Colon (tissue), 2 donors: ENCODE measurements around the gene ZNF79.

Source experiments
- FAIRE-seq: peaks from 2 replicates; lab custom pipeline; 2012; peaks lifted over from hg19 to GRCh38; lab: Jason Lieb, UNC
- donor health status: control.
- donor health status: control.

ZNF79 gene

DNA sequence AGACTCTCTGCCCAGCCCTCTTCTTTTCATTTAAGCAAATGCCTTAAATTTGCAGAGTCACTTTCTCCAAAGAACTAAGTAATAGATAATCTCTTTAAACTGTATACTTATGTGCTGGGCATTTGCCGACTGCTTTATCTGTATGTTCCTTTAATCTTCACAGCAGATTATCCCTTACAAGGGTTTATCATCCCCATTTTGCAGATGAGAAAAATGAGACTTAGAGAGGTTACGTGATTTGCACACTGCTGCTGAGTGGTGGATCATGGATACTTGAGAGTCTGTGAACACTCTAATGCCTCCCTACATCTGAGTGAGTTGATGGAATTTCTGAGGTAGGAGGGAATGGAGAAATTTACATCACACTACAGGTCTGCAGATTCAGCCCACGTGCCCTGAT is 4.2 kb downstream of the ZNF79 start:
- FAIRE-seq = no peak

DNA sequence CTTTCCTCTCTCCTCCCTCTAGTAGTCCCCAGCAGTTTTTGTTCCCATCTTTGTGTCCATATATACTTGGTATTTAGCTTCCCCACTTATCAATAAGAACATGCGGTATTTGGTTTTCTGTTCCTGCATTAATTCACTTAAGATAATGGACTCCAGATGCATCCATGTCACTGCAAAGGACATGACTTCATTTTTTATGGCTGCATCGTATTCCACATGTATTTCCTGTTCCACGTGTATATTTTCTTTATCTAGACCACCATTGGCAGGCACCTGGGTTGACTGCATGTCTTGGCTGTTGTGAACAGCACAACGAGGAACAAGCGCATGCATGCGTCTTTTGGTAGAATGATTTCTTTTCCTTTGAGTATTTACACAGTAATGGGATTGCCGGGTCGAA is 6.2 kb downstream of the ZNF79 start:
- FAIRE-seq = no peak

DNA sequence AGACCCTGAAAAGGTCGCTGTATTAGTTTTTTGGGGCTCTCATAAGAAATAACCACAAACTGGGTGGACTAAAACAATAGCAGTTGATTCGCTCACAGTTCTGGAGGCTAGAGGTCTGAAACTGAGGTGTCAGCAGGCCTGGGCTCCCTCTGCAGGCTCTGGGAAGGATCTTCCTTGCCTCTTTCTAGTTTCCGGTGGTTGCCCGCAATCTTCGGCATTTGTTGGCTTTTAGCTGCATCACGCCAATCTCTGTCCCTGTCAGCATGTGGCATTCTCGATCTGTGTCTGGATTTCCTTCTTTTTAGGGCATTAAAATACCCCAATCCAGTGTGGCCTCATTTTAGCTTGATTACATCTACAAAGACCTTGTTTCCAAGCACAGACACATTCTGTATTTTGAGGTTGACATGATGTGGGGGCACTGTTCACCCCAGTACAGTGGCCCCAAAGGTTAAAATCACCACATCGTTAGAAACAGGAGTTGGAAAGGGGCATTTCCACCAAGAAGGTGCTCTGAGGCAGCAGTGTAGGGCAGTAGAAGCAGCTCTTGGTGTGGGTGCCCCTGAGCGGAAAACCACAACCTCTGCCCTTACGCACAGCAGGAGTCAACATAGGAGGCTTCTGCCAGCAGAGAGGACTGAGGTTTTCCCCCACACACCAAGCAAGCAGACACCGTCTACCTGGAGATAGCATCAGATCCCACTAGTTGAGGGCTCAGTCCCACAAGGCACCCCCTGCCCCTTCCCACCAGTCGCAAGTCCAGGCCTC is 13.5 kb downstream of the ZNF79 start:
- no peak for FAIRE-seq

DNA sequence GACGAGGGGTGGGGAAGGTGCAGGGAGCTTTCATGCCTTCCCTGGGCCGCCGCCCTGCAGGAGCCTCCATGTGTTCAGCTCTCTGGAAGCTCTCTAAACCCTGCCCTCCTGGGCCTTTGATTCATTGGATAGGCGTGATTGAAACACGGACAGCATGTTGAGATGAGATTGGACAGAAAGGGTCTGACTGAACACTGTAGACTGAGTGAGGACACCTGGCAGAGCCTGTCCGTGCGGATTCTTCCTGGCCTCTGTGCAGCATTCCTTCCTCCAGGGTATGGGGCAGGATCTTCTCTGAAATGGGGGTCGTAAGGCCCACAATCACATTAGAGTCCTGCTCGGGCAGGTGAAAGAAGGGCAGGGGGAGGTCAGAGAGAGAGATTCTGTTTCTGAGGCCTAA is 14.2 kb downstream of the ZNF79 start:
- no peak for FAIRE-seq

DNA sequence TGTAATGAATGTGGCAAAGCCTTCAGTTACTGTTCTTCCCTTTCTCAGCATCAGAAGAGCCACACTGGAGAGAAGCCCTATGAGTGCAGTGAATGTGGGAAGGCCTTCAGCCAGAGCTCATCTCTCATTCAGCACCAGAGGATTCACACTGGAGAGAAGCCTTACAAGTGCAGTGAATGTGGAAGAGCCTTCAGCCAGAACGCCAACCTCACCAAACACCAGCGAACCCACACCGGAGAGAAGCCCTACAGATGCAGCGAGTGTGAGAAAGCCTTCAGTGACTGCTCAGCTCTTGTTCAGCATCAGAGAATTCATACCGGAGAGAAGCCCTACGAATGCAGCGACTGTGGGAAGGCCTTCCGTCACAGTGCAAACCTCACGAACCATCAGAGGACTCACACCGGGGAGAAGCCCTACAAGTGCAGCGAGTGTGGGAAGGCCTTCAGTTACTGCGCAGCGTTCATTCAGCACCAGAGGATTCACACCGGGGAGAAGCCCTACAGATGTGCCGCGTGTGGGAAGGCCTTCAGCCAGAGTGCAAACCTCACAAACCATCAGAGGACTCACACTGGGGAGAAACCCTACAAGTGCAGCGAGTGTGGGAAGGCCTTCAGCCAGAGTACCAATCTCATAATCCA is 20.2 kb downstream of the ZNF79 start:
- FAIRE-seq = no peak

DNA sequence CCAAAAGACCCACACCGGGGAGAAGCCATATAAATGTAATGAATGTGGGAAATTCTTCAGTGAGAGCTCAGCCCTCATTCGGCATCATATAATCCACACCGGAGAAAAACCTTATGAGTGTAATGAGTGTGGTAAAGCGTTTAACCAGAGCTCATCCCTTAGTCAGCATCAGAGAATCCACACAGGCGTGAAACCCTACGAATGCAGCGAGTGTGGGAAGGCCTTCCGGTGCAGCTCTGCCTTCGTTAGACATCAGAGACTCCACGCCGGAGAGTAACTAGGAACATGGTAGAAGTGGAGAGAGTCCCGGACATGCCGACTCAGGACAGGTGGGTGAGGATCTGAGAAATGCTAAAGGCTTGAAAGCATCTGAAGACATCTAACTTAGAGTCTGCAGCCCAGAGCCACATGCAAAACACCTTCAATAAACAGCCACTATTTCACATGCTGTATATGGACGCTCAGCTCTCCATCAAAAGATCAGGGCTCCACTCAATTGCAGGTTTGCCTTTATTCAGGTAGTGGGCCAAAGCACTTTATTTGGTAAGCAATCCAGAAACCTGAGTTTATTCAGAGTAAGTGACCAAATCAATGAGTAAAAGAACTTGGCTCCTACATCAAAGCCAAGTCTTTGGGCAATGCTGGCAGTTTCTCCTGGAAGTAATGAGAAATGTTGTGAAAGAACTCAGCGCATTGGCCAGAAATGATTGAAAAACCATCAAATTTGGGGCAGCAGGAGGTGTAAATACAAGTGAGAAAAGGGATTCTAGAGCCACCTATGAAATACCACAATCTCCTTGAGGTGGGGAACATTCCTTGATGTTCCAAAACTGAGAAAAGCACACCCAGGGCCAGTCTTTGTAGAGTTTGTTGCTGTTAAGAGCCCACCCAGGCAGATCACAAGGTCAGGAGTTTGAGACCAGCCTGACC is 21.0 kb downstream of the ZNF79 start:
- FAIRE-seq = no peak

DNA sequence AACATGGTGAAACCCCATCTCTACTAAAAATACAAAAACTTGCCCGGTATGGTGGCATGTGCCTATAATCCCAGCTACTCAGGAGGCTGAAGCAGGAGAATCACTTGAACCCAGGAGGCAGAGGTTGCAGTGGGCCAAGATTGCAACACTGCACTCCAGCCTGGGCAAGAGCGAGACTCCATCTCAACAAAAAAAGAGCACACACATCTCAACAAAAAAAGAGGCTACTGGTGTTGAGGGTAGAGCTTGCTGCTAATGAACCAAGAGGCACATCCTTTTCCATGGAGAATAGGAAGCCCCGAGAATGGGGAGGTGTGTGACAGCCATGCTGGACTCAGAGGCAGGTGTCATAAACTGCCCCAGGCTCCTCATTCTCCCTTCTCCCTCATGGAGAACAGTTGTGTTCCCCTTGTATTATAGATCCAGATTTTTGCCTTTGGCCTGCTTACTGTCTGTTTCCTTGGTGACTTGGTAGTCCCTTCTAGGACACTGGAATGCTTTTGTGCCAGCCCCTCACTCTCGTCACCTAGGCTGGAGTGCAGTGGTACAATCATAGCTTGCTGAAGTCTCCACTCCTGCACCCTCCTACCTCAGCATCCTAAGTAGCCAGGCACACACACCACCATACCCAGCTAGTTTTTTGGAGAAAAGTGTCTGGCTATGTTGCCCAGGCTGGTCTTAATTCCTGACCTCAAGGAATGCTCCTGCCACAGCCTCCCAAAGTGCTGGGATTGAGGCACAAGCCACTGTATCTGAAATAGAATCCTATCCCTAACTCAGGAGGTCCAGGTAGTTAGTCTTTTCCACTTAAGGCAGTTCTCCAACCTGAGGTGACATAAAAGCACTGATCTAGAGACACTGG is 21.9 kb downstream of the ZNF79 start:
- no peak for FAIRE-seq

DNA sequence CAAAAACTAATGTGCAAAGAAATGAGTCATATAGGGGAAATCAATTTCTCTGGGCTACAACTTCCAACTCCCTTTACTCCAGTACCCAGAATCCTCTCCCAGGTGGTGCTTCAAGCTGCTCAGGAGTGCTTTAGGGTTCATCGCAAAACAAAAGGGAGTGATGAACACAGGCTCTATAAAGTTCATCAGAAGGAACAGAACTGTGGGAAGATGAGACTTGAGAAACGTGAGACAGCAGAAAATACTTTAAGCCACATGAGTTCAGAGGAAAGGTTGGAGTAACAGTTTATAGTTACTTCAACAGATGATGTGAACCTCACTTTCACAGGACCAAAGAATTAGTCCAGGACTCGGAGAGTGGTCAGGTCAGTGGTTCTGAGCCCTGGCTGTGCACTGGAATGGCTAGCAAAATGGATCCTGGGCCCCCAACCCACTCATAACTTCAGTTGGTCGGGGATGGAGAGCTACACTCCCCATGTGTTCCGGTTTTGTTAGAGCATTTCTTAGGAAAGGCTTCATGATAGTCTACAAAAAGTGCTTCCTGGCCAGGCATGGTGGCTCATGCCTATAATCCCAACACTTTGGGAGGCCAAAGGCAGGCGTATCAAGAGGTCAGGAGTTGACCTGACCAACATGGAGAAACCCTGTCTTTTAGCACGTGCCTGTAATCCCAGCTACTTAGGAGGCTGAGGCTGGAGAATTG is 22.7 kb downstream of the ZNF79 start:
- no peak for FAIRE-seq

DNA sequence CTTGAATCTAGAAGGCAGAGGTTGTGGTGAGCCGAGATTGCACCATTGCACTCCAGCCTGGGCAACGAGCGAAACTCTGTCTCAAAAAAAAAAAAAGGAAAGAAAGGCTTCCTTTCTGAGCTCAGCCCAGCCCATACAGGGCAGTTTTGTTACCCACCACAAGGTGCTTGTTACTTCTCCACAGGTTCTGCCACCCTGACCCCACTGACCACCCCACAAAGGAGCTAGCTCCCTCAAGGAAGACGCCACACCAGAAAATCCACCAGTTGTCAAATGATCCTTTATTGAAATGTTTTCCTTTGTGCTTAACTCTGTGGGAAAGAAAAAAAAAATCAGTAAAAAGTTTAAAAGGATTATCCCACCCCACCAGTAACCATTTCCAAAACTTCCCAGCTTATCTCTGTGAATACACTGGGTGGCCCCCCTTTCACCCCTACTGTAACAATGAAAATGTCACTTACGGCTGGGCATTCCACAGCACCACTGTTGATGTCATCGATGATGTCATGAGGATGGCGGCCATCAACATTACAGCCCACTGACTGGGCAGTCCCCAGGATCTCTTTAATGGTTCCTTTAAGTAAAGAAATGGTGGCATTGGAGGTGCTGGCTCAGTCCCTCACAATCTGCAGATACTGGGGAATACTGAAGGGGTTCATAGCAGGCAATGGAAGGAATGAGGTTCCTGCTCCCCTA is 23.4 kb downstream of the ZNF79 start:
- FAIRE-seq = no peak

DNA sequence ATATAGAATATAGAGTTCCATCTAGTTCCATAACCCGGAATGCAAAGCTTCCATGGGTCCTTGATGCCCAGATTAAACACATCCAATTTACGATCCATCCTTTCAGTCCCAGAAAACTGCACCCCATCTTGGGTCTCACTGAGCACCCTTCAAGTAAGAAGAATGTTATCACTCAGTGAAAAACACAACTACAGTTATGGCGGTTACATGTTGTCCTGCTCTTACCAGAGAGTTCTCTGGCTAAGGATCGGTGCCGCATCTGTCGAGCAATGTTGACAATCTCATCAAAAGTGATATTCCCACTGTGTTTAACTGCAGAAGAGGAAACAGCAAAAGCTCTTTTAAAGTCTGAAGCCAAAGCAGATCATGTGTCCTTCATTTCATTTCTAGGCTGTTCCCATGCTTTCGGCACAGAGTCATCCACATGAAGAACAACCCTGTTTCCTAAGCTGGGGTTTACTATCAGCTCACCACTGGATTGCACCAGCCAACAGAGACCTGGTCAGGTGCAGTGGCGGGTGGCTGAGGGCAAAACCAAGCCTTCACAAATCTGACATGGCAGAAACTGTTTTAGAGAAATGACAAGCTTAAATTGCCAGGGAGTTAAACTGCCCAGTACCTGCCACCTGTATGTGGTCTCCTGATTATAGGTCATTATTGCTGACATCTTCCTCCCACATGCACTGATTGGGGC is 24.1 kb downstream of the ZNF79 start:
- no peak for FAIRE-seq

DNA sequence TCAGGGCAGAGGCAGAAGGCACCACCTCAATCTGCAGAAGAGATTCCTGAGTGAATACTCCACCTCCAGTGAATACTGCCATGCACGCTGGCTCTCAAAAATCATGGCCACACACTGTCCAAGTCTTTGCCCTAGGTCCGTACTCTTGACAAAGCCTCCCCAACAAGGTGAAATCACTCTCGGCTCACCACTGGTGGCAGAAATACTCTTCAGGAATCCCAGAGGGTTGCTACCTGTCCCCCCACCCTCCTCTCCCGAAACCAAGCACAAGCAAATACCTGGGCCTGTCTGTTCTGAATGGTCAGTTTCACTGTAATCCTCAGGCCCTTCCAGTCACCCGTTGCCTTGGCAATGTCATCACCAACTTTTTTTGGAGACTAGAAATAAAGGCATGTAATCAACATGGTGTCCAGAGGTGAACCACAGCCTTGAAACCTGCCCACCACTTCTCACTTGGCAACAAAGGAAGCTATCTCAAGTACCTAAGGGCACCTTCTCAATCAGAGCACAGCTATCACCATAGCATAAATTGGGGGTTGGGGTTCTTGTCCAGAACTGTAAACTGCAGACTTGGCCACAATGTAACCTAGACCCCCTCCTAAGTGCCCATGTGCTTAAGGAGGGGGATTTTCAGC is 25.3 kb downstream of the ZNF79 start:
- FAIRE-seq = no peak

DNA sequence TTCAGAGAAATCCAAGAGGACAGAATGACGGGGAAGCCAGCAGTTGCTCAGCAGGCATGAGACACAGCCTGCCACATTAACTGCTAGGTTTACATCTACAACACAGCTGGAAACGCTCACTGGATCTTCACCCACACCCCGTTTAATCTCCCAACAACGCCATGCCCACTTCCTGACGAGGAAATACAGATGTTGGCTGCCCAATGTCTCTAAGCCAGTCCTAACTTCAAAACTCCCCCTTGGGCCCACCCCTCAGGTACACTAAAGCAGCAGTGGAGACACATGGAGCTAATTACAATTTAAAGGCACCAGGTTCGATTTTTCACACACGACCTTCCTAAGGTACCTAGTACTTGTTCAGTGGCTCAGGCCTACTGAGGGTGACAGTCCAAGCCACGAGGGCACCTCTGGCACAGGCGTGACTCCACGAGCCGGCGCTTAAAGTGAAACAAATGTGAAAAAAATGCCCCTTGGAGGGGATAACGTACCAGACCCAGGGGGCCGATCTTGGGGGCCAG is 26.1 kb downstream of the ZNF79 start:
- FAIRE-seq = no peak

DNA sequence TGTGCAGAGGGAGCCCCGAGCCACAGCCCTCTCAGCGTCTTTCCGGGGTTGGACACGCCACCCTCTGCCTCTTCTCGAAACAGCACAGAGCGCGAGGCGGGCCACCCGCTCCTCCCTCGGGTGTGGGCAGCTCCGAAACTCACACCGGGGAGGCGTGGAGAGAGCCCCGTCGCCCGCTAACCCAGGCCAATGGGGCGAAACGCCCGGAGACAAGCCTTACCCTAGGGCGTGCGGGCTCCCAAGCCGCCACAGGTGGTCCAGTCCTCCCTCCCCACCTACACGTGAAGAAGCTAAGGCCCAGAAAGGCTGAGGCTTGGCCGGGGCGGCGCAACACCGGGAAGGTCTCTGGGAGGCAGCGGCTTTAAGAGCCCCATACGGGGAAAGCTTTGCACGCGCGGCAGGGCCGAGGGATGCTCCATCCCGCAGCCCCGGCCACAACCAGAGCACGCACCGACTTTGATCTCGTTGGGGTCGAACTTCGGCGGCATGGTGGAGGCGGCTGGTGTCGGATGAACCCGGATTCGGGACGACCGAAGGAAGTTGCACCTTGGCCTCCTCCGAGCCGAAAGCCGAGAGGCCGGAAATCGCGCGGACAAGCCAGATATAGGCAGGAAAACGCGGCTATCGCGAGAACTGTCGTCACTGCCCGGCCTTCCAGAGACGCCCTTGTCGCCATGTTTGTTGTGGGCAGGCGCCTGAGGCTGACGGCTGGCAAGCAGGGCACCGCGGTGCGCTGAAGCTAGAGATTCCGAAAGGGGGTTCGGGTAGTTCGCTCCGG is 26.8 kb downstream of the ZNF79 start, which contains the start of the genes LRSAM1 and RPL12:
LRSAM1 (plus strand) TSS at position 681 of the 778 bp plus-strand sequence. CDS start 3,018 bp downstream, outside the sequence.
RPL12 (minus strand) TSS at position 577 of the 778 bp plus-strand sequence; CDS start at position 488, 89 bp downstream.
- FAIRE-seq = no peak

DNA sequence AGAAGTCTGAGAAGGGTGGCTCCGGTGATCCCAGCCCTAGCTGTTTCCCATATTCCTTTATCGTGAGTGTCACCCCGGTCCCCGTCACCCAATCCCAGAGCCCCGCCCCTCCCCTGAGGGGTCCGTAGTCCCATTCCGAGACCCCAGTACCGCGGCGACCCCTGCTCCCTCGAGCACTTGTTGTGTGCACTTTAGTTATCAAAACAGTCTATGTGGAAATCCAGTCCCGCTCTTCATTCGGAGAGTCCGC is 27.4 kb downstream of the ZNF79 start:
- no peak for FAIRE-seq

DNA sequence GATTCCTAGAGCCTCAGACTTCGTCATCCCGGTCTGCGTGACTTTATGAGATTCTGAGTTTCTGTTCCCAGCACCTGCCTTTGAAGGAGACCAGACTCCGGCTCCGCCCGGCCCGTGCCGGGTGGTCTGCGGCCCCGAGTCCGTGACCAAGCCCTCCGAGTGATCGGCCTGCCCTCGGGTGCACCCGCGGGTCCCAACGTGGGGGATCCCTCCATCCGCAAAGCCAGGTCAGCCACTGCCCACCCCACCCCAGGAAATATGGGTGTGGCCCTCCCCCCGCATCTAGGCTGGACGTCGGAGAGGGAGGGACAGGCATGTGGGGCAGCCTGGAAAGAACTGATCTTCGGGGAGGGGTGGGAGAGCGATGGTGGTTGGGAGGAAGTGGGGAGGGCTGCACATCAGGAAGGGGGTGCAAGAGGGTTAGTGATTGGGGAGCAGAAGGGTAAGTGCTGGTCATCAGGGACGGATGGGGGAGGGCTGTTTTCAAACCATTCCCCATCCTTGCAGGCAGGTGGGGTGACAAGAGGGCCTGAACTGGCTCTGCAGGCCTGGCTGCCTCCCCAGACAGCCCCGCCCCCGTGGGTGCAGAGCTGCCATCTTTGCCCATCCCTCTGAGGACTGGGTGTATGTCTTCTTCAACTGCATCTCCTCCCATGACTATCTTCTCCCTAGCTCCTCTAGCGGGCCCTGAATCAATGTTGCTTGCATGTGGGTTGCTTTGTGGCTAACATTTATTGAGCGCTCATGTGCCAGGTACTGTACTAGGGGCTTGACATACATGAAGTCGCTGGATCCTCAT is 27.9 kb downstream of the ZNF79 start:
- FAIRE-seq = no peak

DNA sequence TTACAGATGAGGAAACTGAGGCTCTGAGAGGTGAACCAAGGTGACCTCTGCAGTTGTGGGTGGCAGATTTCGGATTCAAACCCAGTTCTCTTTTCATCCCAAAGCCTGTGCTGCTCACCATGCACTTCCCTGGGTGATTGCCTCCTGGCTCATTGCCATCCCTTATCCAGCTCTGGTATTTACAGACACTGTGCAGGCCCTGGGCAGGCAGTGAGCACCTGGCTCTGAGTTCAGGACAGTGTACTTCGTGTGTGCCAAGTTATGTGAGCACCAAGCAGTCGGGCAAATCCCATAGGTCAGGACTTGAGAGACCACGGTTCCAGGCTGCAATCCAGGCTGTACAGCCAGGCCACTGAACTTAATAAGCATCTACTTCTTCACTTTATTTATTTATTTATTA is 28.5 kb downstream of the ZNF79 start:
- FAIRE-seq = no peak

DNA sequence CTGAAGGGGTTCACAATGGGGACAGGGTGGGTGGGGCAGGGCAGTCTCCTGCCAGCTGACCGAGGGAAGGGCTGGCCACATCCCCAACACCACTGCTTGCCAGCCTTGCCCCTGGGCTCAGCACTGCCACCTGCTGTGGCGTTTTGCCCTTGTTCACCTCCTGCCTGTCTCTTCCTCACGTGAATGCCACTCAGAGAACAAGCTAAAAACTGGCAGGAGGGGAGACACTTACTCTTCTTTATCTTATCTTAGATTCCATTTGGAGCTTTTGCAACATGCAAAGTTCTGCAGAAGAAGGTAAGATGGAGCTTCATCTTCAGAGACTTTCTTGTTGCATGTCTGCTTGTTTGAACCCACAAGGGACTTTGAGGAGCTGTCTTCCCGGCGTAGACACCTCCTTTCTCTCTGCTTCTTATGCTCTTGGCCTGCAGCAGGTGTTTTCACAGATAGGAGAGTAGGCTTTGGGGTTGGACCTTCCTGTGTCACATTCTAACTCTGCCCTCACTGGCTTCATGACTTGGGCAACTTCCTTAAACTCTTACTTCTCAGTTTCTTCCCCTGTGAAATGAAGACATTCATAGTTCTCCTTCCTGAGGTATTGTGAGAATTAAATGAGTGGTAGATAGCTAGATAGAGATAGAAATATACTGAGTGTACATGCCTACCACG is 31.3 kb downstream of the ZNF79 start:
- no peak for FAIRE-seq
